Tibial nerve (tissue), 4 donors: ENCODE measurements around the gene ADI1.

Experiments used
- CTCF ChIP-seq, 5 experiments: fragments of 200-600 bp in 3 of 5; fragments of 450-650 bp in 2 of 5; sonication (generic) in 3 of 5; IDR thresholded peaks; one replicate each; pipeline ENCODE4 v1.5.1; 2016 to 2019; ENCODE audit warnings: antibody characterized with exemption in 5 of 5, mild to moderate bottlenecking in 3 of 5, moderate library complexity in 2 of 5
- EP300 ChIP-seq, 2 donors: sonication (generic); formaldehyde crosslinking; IDR thresholded peaks; one replicate each; pipeline ENCODE4 v1.6.1; 2017; ENCODE audit warnings: antibody characterized with exemption in 2 of 2, mild to moderate bottlenecking in 1 of 2
- POLR2A ChIP-seq, 2 donors: fragments of 450-650 bp; IDR thresholded peaks; one replicate each; pipeline ENCODE4 v1.6.1; 2017; ENCODE audit warnings: antibody characterized with exemption in 2 of 2, mild to moderate bottlenecking in 2 of 2, moderate library complexity in 2 of 2

GRCh38 chr2:3487432-3487831, 31.9 kb downstream of the ADI1 start:
- TF ChIP-seq POLR2A (IDR thresholded peaks at IDR 0.05), result no peak
- no peak for TF ChIP-seq CTCF (IDR thresholded peaks at IDR 0.05)
- TF ChIP-seq EP300 (IDR thresholded peaks at IDR 0.05), result no peak
